Mesodermal cell (in vitro differentiated cells): Measurements from ENCODE around the gene IDH3G.

Source experiments
- H3K27ac ChIP-seq: 2 replicates; pipeline ENCODE4 v1.7.0; 2013; ENCODE audit warnings: mild to moderate bottlenecking, low read depth, low read length, moderate library complexity; ENCODE audit not compliant: severe bottlenecking
- H3K36me3 ChIP-seq: 2 replicates; pipeline ENCODE4 v1.7.1; 2013; ENCODE audit warnings: mild to moderate bottlenecking, low read length, moderate library complexity; ENCODE audit not compliant: control insufficient read depth, insufficient read depth
- H3K4me1 ChIP-seq: one replicate; pipeline ENCODE4 v1.7.1; 2013; ENCODE audit warnings: mild to moderate bottlenecking, low read length; ENCODE audit not compliant: insufficient read depth, control insufficient read depth, poor library complexity, severe bottlenecking
- H3K4me3 ChIP-seq: 2 replicates; pipeline ENCODE4 v1.7.0; 2013; ENCODE audit warnings: low read length, control low read depth, mild to moderate bottlenecking; ENCODE audit not compliant: insufficient read depth, poor library complexity, severe bottlenecking; ENCODE audit errors: extremely low read depth
- H3K9me3 ChIP-seq: 2 replicates; pipeline ENCODE4 v1.7.1; 2013; ENCODE audit warnings: mild to moderate bottlenecking, low read length, moderate library complexity; ENCODE audit not compliant: control insufficient read depth
- WGBS, 2 experiments: methylation state at CpG; one replicate each; pipeline ENCODE4 v1.1.5; 2013; ENCODE audit warnings: missing lambda C conversion rate in 2 of 2; ENCODE audit not compliant: insufficient coverage in 2 of 2; 5-methylcytosine and 5-hydroxymethylcytosine counted together

The IDH3G gene

GRCh38 chrX:153814591-153815315 is 20.6 kb upstream of the IDH3G start:
- Histone ChIP-seq H3K36me3 (no peaks in the 10 kb centered on the region), H3K27ac (no peak overlapping the region), H3K4me3 (no peak overlapping the region), H3K4me1 (no peaks in the 10 kb centered on the region), H3K9me3 (no peaks in the 10 kb centered on the region)
- 94% methylated on average over 9 to 14 of the region's 19 CpGs for WGBS, 2 experiments

GRCh38 chrX:153813161-153813560 is 19.0 kb upstream of the IDH3G start:
- 94 to 100% methylated on average over 2 to 3 of the region's 5 CpGs for WGBS, 2 experiments

GRCh38 chrX:153812220-153812619 is 18.0 kb upstream of the IDH3G start:
- Histone ChIP-seq H3K27ac (no peak overlapping the region), H3K4me1 (no peaks in the 10 kb centered on the region), H3K4me3 (no peak overlapping the region), H3K9me3 (no peaks in the 10 kb centered on the region), H3K36me3 (no peaks in the 10 kb centered on the region)
- 60 to 67% methylated on average over 1 to 11 of the region's 14 CpGs for WGBS, 2 experiments

More at GRCh38 chrX:153813161-153813560, 19.0 kb upstream of the IDH3G start:
- Histone ChIP-seq H3K9me3 (no peaks in the 10 kb centered on the region), H3K4me3 (no peak overlapping the region), H3K27ac (no peak overlapping the region), H3K36me3 (no peaks in the 10 kb centered on the region), H3K4me1 (no peaks in the 10 kb centered on the region)

- 98 to 100% methylated on average over 2 to 18 of the region's 19 CpGs for WGBS, 2 experiments
- H3K4me1 ChIP-seq: no peaks in the 10 kb centered on the region
- no peak overlapping the region for H3K27ac ChIP-seq
- no peaks in the 10 kb centered on the region for H3K36me3 ChIP-seq
- no peaks in the 10 kb centered on the region for H3K9me3 ChIP-seq
- H3K4me3 ChIP-seq: no peak overlapping the region
Measured at GRCh38 chrX:153807976-153808375, 13.8 kb upstream of the IDH3G start.

GRCh38 chrX:153806999-153807575 is 12.9 kb upstream of the IDH3G start:
- Histone ChIP-seq H3K36me3 (no peaks in the 10 kb centered on the region), H3K4me1 (no peaks in the 10 kb centered on the region), H3K9me3 (no peaks in the 10 kb centered on the region), H3K4me3 (no peak overlapping the region), H3K27ac (no peak overlapping the region)
- 97 to 100% methylated on average over 5 to 18 of the region's 28 CpGs for WGBS, 2 experiments

GRCh38 chrX:153805436-153805835 is 11.3 kb upstream of the IDH3G start:
- Histone ChIP-seq H3K27ac (no peak overlapping the region), H3K4me3 (no peak overlapping the region), H3K4me1 (no peaks in the 10 kb centered on the region), H3K36me3 (no peaks in the 10 kb centered on the region), H3K9me3 (no peaks in the 10 kb centered on the region)
- 94 to 99% methylated on average over 8 to 13 of the region's 13 CpGs for WGBS, 2 experiments

- Histone ChIP-seq H3K36me3 (no peaks in the 10 kb centered on the region), H3K4me1 (no peaks in the 10 kb centered on the region), H3K9me3 (no peaks in the 10 kb centered on the region), H3K27ac (no peak overlapping the region), H3K4me3 (no peak overlapping the region)
- 90 to 100% methylated on average over 2 to 21 of the region's 25 CpGs for WGBS, 2 experiments
Measured at GRCh38 chrX:153804621-153805020, 10.4 kb upstream of the IDH3G start.

- Histone ChIP-seq H3K4me1 (no peaks in the 10 kb centered on the region), H3K36me3 (no peaks in the 10 kb centered on the region), H3K4me3 (no peak overlapping the region), H3K27ac (no peak overlapping the region), H3K9me3 (no peaks in the 10 kb centered on the region)
- 95 to 98% methylated on average over 16 to 20 of the region's 34 CpGs for WGBS, 2 experiments
Measured at GRCh38 chrX:153804100-153804595, 10.0 kb upstream of the IDH3G start.

- H3K36me3 ChIP-seq: peaks cover 5% of the 10 kb centered on the region
- H3K4me3 ChIP-seq: no peak overlapping the region
- no peak overlapping the region for H3K27ac ChIP-seq
- H3K4me1 ChIP-seq: no peaks in the 10 kb centered on the region
- H3K9me3 ChIP-seq: no peaks in the 10 kb centered on the region
- WGBS, 2 experiments: 94 to 98% methylated on average over 35 to 44 of the region's 87 CpGs
Measured at GRCh38 chrX:153803211-153804099, 9.3 kb upstream of the IDH3G start.

GRCh38 chrX:153802513-153803045 is 8.4 kb upstream of the IDH3G start:
- Histone ChIP-seq H3K36me3 (peaks cover 13% of the 10 kb centered on the region), H3K27ac (no peak overlapping the region), H3K4me3 (no peak overlapping the region), H3K9me3 (no peaks in the 10 kb centered on the region), H3K4me1 (no peaks in the 10 kb centered on the region)
- 95 to 100% methylated on average over 5 to 8 of the region's 14 CpGs for WGBS, 2 experiments
